K562 (cell line): ENCODE results near the gene ANKZF1. TPM values are rescaled to one million over a fixed set of nuclear protein-coding genes. Genes with fewer than 3 reads are reported as not detected.
A peak's percentile ranks its signal among the peaks of the same experiment; 100 is the strongest.

Source experiments
- HDAC6 ChIP-seq: IDR thresholded peaks from 2 replicates; pipeline ENCODE4 v1.6.1; 2012; ENCODE audit warnings: low read depth, mild to moderate bottlenecking, control low read depth, inconsistent platforms, low read length, moderate library complexity
- JUN ChIP-seq, 2 experiments: sonication (generic) in 1 of 2; formaldehyde crosslinking in 1 of 2; IDR thresholded peaks; 2 replicates each; pipeline versions ENCODE4 v1.6.1 to v1.8.0; 2012 to 2022; ENCODE audit warnings: borderline replicate concordance in 2 of 2, mild to moderate bottlenecking in 2 of 2, improper control_type of control experiment in 1 of 2, low read depth in 1 of 2, low read length in 1 of 2, missing genetic modification reagents in 1 of 2
- KLF10 ChIP-seq: fragments of 250-450 bp; sonication (Bioruptor Pico); IDR thresholded peaks from 2 replicates; pipeline ENCODE4 v1.6.1; 2021; ENCODE audit warnings: matching md5 sums
- NFIX ChIP-seq: fragments of 250-450 bp; sonication (Bioruptor Pico); IDR thresholded peaks from 2 replicates; pipeline ENCODE4 v1.4.0; 2020; ENCODE audit warnings: low read depth, mild to moderate bottlenecking, moderate library complexity
- SIN3A ChIP-seq, 2 experiments: fragments of 150-350 bp in 1 of 2; IDR thresholded peaks; 2 replicates each; pipeline ENCODE4 v1.6.1; 2011 to 2016; ENCODE audit warnings: borderline replicate concordance in 2 of 2, low read depth in 2 of 2, low read length in 2 of 2, mild to moderate bottlenecking in 2 of 2, moderate library complexity in 2 of 2; ENCODE audit not compliant: control insufficient read depth in 1 of 2
- SMAD4 ChIP-seq: fragments of 250-450 bp; sonication (Bioruptor Pico); conservative IDR thresholded peaks from 2 replicates; pipeline ENCODE4 v1.8.0; 2021; ENCODE audit warnings: inconsistent platforms, mild to moderate bottlenecking, moderate library complexity
- SMARCA5 ChIP-seq: fragments of 450-650 bp; IDR thresholded peaks from 2 replicates; pipeline ENCODE4 v1.6.1; 2016
- SMARCC2 ChIP-seq: fragments of 450-650 bp; IDR thresholded peaks from 2 replicates; pipeline ENCODE4 v1.6.1; 2017; ENCODE audit warnings: antibody characterized with exemption, moderate library complexity, mild to moderate bottlenecking, low read depth
- SUPT5H ChIP-seq: fragments of 450-650 bp; IDR thresholded peaks from 2 replicates; pipeline ENCODE4 v1.6.1; 2016
- ZBTB8A ChIP-seq: fragments of 450-650 bp; IDR thresholded peaks from 2 replicates; pipeline ENCODE4 v1.6.1; 2018; ENCODE audit warnings: mild to moderate bottlenecking, moderate library complexity; ENCODE audit not compliant: partially characterized antibody
- ZNF263 ChIP-seq: sonication (generic); formaldehyde crosslinking; IDR thresholded peaks from 2 replicates; pipeline ENCODE4 v1.8.0; 2022; ENCODE audit warnings: mild to moderate bottlenecking, missing genetic modification reagents, borderline replicate concordance
- ZNF57 ChIP-seq: fragments of 450-650 bp; formaldehyde crosslinking; IDR thresholded peaks from 2 replicates; pipeline ENCODE4 v1.4.0; 2020; ENCODE audit warnings: mild to moderate bottlenecking, moderate library complexity
- polyA plus RNA-seq, 8 experiments: library from polyadenylated mRNA; depleted of rRNA in 4 of 8; stranded (reverse) in 5 of 8; unstranded in 3 of 8; fragments of >200 nt; fragmentation: Nextera tagmentation in 2 of 8; fragmentation: Illumina TruSeq in 1 of 8; extraction: Ambion mirVana in 2 of 8; extraction: Trizol in 1 of 8; gene quantifications; 2 replicates each; pipeline versions ENCODE4 v1.2.1 to v1.2.3, GENCODE V29; 2011 to 2014; ENCODE audit warnings: inconsistent platforms in 1 of 8, missing spikeins in 1 of 8
- total RNA-seq, 7 experiments: library from RNA; depleted of rRNA in 6 of 7; stranded (reverse); fragments of >200 nt in 6 of 7; fragmentation: Illumina TruSeq in 2 of 7; extraction: Trizol in 2 of 7; gene quantifications; 2 replicates each; pipeline versions ENCODE4 v1.2.1 to v1.2.3, GENCODE V29; 2011 to 2021; ENCODE audit warnings: low replicate concordance in 1 of 7
- TF ChIP-seq, protein P1 (sequence below): fragments of 200-800 bp; sonication (Bioruptor generic); IDR thresholded peaks from 2 replicates; pipeline ENCODE4 v1.6.1; 2016; ENCODE audit warnings: missing genetic modification characterization, missing compliant biosample characterization
- TF ChIP-seq, protein P2 (sequence below): sonication (generic); formaldehyde crosslinking; IDR thresholded peaks from 2 replicates; pipeline ENCODE4 v1.9.0; 2022; ENCODE audit warnings: mild to moderate bottlenecking, missing genetic modification reagents
- TF ChIP-seq, protein P3 (sequence below): fragments of 450-650 bp; IDR thresholded peaks from 2 replicates; pipeline ENCODE4 v1.6.1; 2016; ENCODE audit warnings: borderline replicate concordance
- TF ChIP-seq, protein P4 (sequence below): fragments of 450-650 bp; IDR thresholded peaks from 2 replicates; pipeline ENCODE4 v1.6.1; 2017; ENCODE audit warnings: antibody characterized with exemption, mild to moderate bottlenecking

Gene ANKZF1
- total and polyA plus RNA-seq, 9 of the 15 experiments (the other 6 are each of a cell fraction or from before 2014, with no cell fraction given), result 3.1 to 60.6 (median 31.0) TPM

DNA sequence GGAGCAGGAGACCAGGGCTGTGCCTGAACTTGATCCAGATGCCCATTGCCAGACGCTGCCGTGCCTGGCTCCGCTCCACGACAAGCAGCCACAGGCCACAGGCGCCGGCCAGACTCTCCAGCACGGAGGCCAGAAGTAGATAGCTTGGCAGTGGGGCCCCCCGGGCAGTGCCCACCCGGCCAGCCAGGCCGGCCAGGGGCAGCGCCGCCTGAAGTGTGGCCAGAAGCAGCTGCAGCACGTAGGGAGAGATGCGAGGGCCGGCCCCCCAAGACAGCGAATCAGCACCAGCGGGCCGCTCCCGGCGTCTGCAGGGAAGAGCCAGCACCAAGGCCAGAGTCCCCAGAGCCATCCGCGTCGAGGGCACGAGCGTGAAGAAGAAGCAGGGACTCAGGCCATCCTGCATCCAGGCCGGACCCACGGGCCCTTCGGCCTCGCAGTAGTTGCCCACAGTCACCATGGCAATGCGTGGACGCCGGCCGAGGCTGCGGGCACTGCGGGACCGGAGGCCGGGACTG lies 11.3 kb upstream of the ANKZF1 start (continued):
- TF ChIP-seq, protein P1, sequence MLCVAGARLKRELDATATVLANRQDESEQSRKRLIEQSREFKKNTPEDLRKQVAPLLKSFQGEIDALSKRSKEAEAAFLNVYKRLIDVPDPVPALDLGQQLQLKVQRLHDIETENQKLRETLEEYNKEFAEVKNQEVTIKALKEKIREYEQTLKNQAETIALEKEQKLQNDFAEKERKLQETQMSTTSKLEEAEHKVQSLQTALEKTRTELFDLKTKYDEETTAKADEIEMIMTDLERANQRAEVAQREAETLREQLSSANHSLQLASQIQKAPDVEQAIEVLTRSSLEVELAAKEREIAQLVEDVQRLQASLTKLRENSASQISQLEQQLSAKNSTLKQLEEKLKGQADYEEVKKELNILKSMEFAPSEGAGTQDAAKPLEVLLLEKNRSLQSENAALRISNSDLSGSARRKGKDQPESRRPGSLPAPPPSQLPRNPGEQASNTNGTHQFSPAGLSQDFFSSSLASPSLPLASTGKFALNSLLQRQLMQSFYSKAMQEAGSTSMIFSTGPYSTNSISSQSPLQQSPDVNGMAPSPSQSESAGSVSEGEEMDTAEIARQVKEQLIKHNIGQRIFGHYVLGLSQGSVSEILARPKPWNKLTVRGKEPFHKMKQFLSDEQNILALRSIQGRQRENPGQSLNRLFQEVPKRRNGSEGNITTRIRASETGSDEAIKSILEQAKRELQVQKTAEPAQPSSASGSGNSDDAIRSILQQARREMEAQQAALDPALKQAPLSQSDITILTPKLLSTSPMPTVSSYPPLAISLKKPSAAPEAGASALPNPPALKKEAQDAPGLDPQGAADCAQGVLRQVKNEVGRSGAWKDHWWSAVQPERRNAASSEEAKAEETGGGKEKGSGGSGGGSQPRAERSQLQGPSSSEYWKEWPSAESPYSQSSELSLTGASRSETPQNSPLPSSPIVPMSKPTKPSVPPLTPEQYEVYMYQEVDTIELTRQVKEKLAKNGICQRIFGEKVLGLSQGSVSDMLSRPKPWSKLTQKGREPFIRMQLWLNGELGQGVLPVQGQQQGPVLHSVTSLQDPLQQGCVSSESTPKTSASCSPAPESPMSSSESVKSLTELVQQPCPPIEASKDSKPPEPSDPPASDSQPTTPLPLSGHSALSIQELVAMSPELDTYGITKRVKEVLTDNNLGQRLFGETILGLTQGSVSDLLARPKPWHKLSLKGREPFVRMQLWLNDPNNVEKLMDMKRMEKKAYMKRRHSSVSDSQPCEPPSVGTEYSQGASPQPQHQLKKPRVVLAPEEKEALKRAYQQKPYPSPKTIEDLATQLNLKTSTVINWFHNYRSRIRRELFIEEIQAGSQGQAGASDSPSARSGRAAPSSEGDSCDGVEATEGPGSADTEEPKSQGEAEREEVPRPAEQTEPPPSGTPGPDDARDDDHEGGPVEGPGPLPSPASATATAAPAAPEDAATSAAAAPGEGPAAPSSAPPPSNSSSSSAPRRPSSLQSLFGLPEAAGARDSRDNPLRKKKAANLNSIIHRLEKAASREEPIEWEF (CRISPR knock-in tag), result no peak
- TF ChIP-seq ZBTB8A (no peak), HDAC6 (no peak), SMAD4 (no peak), SIN3A (IDR thresholded peaks at IDR 0.05; ENCODE audit: borderline replicate concordance in 2 of 2, control insufficient read depth in 1 of 2, low read depth in 2 of 2, low read length in 2 of 2) (peak in 1 of 2 experiments; percentile 10; a peak in 1 of 4 replicates), ZNF57 (CRISPR knock-in tag) (no peak), SUPT5H (no peak), NFIX (no peak), KLF10 (CRISPR knock-in tag) (no peak), JUN (IDR thresholded peaks at IDR 0.05; ENCODE audit: borderline replicate concordance, low read depth, low read length) (no peak), JUN (CRISPR knock-in tag; IDR thresholded peaks at IDR 0.05; ENCODE audit: borderline replicate concordance) (no peak), SMARCC2 (no peak), ZNF263 (CRISPR knock-in tag) (0 out of 2 replicates have a peak, but pooled peaks have one; percentile 11), SMARCA5 (no peak)
- TF ChIP-seq, protein P2, sequence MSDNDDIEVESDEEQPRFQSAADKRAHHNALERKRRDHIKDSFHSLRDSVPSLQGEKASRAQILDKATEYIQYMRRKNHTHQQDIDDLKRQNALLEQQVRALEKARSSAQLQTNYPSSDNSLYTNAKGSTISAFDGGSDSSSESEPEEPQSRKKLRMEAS (CRISPR knock-in tag), result no peak
- TF ChIP-seq, protein P3, sequence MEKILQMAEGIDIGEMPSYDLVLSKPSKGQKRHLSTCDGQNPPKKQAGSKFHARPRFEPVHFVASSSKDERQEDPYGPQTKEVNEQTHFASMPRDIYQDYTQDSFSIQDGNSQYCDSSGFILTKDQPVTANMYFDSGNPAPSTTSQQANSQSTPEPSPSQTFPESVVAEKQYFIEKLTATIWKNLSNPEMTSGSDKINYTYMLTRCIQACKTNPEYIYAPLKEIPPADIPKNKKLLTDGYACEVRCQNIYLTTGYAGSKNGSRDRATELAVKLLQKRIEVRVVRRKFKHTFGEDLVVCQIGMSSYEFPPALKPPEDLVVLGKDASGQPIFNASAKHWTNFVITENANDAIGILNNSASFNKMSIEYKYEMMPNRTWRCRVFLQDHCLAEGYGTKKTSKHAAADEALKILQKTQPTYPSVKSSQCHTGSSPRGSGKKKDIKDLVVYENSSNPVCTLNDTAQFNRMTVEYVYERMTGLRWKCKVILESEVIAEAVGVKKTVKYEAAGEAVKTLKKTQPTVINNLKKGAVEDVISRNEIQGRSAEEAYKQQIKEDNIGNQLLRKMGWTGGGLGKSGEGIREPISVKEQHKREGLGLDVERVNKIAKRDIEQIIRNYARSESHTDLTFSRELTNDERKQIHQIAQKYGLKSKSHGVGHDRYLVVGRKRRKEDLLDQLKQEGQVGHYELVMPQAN, result 0 out of 2 replicates have a peak, but pooled peaks have one; percentile 36
- TF ChIP-seq, protein P4, sequence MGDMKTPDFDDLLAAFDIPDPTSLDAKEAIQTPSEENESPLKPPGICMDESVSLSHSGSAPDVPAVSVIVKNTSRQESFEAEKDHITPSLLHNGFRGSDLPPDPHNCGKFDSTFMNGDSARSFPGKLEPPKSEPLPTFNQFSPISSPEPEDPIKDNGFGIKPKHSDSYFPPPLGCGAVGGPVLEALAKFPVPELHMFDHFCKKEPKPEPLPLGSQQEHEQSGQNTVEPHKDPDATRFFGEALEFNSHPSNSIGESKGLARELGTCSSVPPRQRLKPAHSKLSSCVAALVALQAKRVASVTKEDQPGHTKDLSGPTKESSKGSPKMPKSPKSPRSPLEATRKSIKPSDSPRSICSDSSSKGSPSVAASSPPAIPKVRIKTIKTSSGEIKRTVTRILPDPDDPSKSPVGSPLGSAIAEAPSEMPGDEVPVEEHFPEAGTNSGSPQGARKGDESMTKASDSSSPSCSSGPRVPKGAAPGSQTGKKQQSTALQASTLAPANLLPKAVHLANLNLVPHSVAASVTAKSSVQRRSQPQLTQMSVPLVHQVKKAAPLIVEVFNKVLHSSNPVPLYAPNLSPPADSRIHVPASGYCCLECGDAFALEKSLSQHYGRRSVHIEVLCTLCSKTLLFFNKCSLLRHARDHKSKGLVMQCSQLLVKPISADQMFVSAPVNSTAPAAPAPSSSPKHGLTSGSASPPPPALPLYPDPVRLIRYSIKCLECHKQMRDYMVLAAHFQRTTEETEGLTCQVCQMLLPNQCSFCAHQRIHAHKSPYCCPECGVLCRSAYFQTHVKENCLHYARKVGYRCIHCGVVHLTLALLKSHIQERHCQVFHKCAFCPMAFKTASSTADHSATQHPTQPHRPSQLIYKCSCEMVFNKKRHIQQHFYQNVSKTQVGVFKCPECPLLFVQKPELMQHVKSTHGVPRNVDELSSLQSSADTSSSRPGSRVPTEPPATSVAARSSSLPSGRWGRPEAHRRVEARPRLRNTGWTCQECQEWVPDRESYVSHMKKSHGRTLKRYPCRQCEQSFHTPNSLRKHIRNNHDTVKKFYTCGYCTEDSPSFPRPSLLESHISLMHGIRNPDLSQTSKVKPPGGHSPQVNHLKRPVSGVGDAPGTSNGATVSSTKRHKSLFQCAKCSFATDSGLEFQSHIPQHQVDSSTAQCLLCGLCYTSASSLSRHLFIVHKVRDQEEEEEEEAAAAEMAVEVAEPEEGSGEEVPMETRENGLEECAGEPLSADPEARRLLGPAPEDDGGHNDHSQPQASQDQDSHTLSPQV, result no peak; the same call in 1 of the 2 replicates
